SU-DHL-6 (cell line): Measurements from ENCODE around the gene C2CD2L.

Source experiments
- CTCF ChIP-seq: fragments of 200-600 bp; sonication (generic); IDR thresholded peaks from one replicate; pipeline ENCODE4 v1.5.1; 2017; ENCODE audit warnings: antibody characterized with exemption, mild to moderate bottlenecking, low read length, moderate library complexity; ENCODE audit not compliant: insufficient read depth, poor library complexity, severe bottlenecking
- EZH2phosphoT487 ChIP-seq: fragments of 200-600 bp; sonication (generic), shearing (Covaris generic); conservative IDR thresholded peaks from 2 replicates; pipeline ENCODE4 v1.6.1; 2018; ENCODE audit warnings: mild to moderate bottlenecking, antibody characterized with exemption, low read length, moderate library complexity, mixed read lengths

DNA sequence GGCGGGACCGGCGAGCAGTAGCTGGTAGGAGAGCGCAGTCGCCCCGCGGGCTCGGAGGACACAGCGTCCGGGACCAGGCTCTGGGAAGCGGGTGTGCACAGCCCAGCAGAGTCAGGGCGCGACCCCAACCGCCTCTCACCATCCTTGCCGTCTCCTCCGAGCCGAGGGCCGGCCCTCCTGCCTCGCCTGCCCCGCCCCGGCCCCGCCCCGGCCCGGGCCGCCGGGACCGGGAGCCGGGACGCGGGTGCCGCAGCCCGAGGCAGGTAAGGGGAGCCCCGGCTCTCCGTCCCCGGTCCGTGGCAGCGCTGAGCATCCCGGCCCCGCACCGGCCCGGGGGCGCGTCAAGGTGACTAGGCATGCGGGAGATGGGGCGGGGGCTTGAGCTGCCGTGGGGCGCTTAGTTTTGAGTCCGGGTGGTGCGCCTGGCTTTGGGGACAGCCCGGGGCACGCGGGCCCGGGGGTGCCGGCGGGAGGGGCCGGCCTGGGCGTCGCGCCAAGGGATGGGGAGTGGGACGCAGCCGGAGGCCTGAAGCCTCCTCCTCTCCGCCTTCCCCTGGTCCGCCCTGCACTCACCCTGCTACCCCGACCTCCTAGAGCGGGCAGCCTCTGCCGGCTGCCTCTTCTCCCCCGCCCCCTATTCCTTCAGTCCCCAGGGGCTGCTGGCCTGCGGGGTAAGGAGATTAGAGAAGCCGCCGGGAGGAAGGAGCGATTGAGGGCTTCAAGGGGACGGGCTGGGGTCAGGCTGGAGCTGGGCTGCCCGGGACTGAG, 42.1 kb downstream of the C2CD2L start, which contains the start of gene ABCG4:
- no peak for TF ChIP-seq CTCF
- no peak for TF ChIP-seq EZH2phosphoT487
